Stimulated activated CD4-positive, alpha-beta T cell treated with anti-CD3 and anti-CD28 coated beads, Interleukin-12 subunit alpha, Interleukin-12 subunit beta, amount 100 ng/mL, for 24 hours (primary cell): ENCODE measurements around the gene STEAP2.
"Not testable (repeated sequence)": the region's sequence is repeated elsewhere in the genome, so short reads cannot be mapped to it uniquely, and the experiment has no call there.

Source experiments
- DNase-seq, 2 experiments: peaks; one replicate each; pipeline ENCODE4 v3.0.0-alpha.2; 2020; ENCODE audit warnings: low read depth in 2 of 2

Gene STEAP2

GRCh38 chr7:90211391-90212148 is at the start of gene STEAP2:
TSS of gene STEAP2 (plus strand) at chr7:90211740. CDS start at chr7:90225083, 13,343 bp downstream.
- peak; percentile 2 to 39 for DNase-seq

- no peak for DNase-seq
Observed at GRCh38 chr7:90163534-90163933, 48.0 kb upstream of the STEAP2 start.

- no peak for DNase-seq
Observed at GRCh38 chr7:90165724-90166123, 45.8 kb upstream of the STEAP2 start.

GRCh38 chr7:90166153-90166552 is 45.4 kb upstream of the STEAP2 start:
- DNase-seq: no peak

GRCh38 chr7:90167361-90167760 is 44.2 kb upstream of the STEAP2 start:
- DNase-seq: no peak

- no peak for DNase-seq
Observed at GRCh38 chr7:90169891-90170290, 41.6 kb upstream of the STEAP2 start.

GRCh38 chr7:90172121-90172520 is 39.4 kb upstream of the STEAP2 start:
- DNase-seq: no peak

- DNase-seq: no peak
Observed at GRCh38 chr7:90172624-90173023, 38.9 kb upstream of the STEAP2 start.

- no peak for DNase-seq
Observed at GRCh38 chr7:90173127-90173844, 38.3 kb upstream of the STEAP2 start.

- DNase-seq: no peak
Observed at GRCh38 chr7:90175667-90176066, 35.9 kb upstream of the STEAP2 start.

GRCh38 chr7:90176195-90176594 is 35.3 kb upstream of the STEAP2 start:
- DNase-seq: no peak

- DNase-seq: no peak
Observed at GRCh38 chr7:90178166-90178565, 33.4 kb upstream of the STEAP2 start.

GRCh38 chr7:90178679-90179278 is 32.8 kb upstream of the STEAP2 start:
- DNase-seq: peak in 1 of 2 experiments; percentile 6

- DNase-seq: no peak
Observed at GRCh38 chr7:90180011-90180585, 31.4 kb upstream of the STEAP2 start.

- DNase-seq: no peak
Observed at GRCh38 chr7:90180649-90181048, 30.9 kb upstream of the STEAP2 start.

- DNase-seq: no peak
Observed at GRCh38 chr7:90181485-90181884, 30.1 kb upstream of the STEAP2 start.

GRCh38 chr7:90186290-90186689 is 25.2 kb upstream of the STEAP2 start:
- not testable (repeated sequence) for DNase-seq

GRCh38 chr7:90187507-90188050 is 24.0 kb upstream of the STEAP2 start:
- DNase-seq: no peak

GRCh38 chr7:90188281-90188680 is 23.3 kb upstream of the STEAP2 start:
- DNase-seq: no peak

- DNase-seq: no peak
Observed at GRCh38 chr7:90190995-90191394, 20.5 kb upstream of the STEAP2 start.

- DNase-seq: no peak
Observed at GRCh38 chr7:90191648-90192047, 19.9 kb upstream of the STEAP2 start.
